PC-3 (cell line): Measurements from ENCODE around the gene FBXL13. TPM values are rescaled to one million over a fixed set of nuclear protein-coding genes. Genes with fewer than 3 reads are reported as not detected.

Source experiments
- ATAC-seq: fragments of 200-7000 bp; cut with Tn5 transposase; 2 replicates; pipeline ENCODE4 v1.9.1; 2020; ENCODE audit warnings: mild to moderate bottlenecking, moderate library complexity
- BruUV-seq: library from RNA; stranded (reverse); fragments of 400-500 nt; replicated peaks from 2 replicates; lab custom pipeline; 2021; lab: Mats Ljungman, UMichigan
- CTCF ChIA-PET: fragments of 300-600 bp; sonication (Branson Sonifier 250); formaldehyde crosslinking; loops from one replicate; lab custom pipeline; 2022; ENCODE audit warnings: antibody characterized with exemption; lab: Charles Lee
- POLR2A ChIA-PET: fragments of 300-600 bp; sonication (Branson Sonifier 250); formaldehyde crosslinking; loops from one replicate; lab custom pipeline; 2022; ENCODE audit warnings: antibody characterized with exemption; ENCODE audit not compliant: unreplicated experiment; lab: Charles Lee
- DNase-seq: peaks from one replicate; pipeline ENCODE4 v3.0.0-alpha.2; 2015
- H2AFZ ChIP-seq: fragments of 300-600 bp; sonication (generic); 2 replicates; pipeline ENCODE4 v1.6.0; 2016; ENCODE audit warnings: antibody characterized with exemption, low read length
- H3F3A ChIP-seq: fragments of 300-600 bp; sonication (generic); one replicate; pipeline ENCODE4 v1.6.0; 2017; ENCODE audit warnings: antibody characterized with exemption, low read length, control low read depth, mild to moderate bottlenecking; ENCODE audit not compliant: unreplicated experiment
- H3K27ac ChIP-seq: fragments of 300-600 bp; sonication (generic); 2 replicates; pipeline ENCODE4 v1.5.1; 2016; ENCODE audit warnings: mild to moderate bottlenecking, low read length
- H3K27me3 ChIP-seq: fragments of 300-600 bp; sonication (generic); 2 replicates; pipeline ENCODE4 v1.6.1; 2016; ENCODE audit warnings: low read length, mixed read lengths
- H3K36me3 ChIP-seq: fragments of 300-600 bp; sonication (generic); 2 replicates; pipeline ENCODE4 v1.6.1; 2016; ENCODE audit warnings: low read depth, mixed run types, low read length, mixed read lengths
- H3K4me1 ChIP-seq: fragments of 300-600 bp; sonication (generic); 2 replicates; pipeline ENCODE4 v1.5.1; 2016; ENCODE audit warnings: low read length; ENCODE audit not compliant: insufficient read depth
- H3K4me2 ChIP-seq: fragments of 300-600 bp; sonication (generic); 2 replicates; pipeline ENCODE4 v1.6.0; 2016; ENCODE audit warnings: low read length
- H3K4me3 ChIP-seq: fragments of 300-600 bp; sonication (generic); 2 replicates; pipeline ENCODE4 v1.5.1; 2016; ENCODE audit warnings: mild to moderate bottlenecking, low read length, mixed read lengths
- H3K79me2 ChIP-seq: fragments of 300-600 bp; sonication (generic); 2 replicates; pipeline ENCODE4 v1.6.1; 2017; ENCODE audit warnings: low read length, mixed read lengths
- H3K9ac ChIP-seq: fragments of 300-600 bp; sonication (generic); 2 replicates; pipeline ENCODE4 v1.6.0; 2016; ENCODE audit warnings: mild to moderate bottlenecking, low read length
- H3K9me2 ChIP-seq: fragments of 300-600 bp; sonication (generic); replicated peaks from 2 replicates; pipeline ENCODE4 v1.6.1; 2016; ENCODE audit warnings: mixed run types, low read length, mixed read lengths
- H3K9me3 ChIP-seq: fragments of 300-600 bp; sonication (generic); 2 replicates; pipeline ENCODE4 v1.6.1; 2016; ENCODE audit warnings: low read length, mixed read lengths
- H4K20me1 ChIP-seq: fragments of 300-600 bp; sonication (generic); 2 replicates; pipeline ENCODE4 v1.6.1; 2016; ENCODE audit warnings: low read length, mixed read lengths
- CTCF ChIP-seq: fragments of 300-600 bp; sonication (generic); conservative IDR thresholded peaks from 2 replicates; pipeline ENCODE4 v1.5.1; 2017; ENCODE audit warnings: antibody characterized with exemption, low read depth, mild to moderate bottlenecking, low read length
- EZH2 ChIP-seq: fragments of 300-600 bp; sonication (generic); IDR thresholded peaks from one replicate; pipeline ENCODE4 v1.6.1; 2017; ENCODE audit warnings: antibody characterized with exemption, mild to moderate bottlenecking, low read length; ENCODE audit not compliant: unreplicated experiment
- EZH2phosphoT487 ChIP-seq: fragments of 300-600 bp; sonication (generic); IDR thresholded peaks from 2 replicates; pipeline ENCODE4 v1.6.1; 2018; ENCODE audit warnings: mild to moderate bottlenecking, antibody characterized with exemption, low read length, borderline replicate concordance
- intact Hi-C: fragments of 100-400 bp; cut with micrococcal nuclease; formaldehyde crosslinking; loops from 2 replicates; pipeline ENCODE4 v1.9.0; 2023
- total RNA-seq: library from RNA; depleted of rRNA; stranded (reverse); fragments of >200 nt; gene quantifications from 2 replicates; pipeline ENCODE4 v1.2.3, GENCODE V29; 2014

Gene FBXL13
- total RNA-seq, 1 experiment from 2014 or later = 1.1 TPM

DNA sequence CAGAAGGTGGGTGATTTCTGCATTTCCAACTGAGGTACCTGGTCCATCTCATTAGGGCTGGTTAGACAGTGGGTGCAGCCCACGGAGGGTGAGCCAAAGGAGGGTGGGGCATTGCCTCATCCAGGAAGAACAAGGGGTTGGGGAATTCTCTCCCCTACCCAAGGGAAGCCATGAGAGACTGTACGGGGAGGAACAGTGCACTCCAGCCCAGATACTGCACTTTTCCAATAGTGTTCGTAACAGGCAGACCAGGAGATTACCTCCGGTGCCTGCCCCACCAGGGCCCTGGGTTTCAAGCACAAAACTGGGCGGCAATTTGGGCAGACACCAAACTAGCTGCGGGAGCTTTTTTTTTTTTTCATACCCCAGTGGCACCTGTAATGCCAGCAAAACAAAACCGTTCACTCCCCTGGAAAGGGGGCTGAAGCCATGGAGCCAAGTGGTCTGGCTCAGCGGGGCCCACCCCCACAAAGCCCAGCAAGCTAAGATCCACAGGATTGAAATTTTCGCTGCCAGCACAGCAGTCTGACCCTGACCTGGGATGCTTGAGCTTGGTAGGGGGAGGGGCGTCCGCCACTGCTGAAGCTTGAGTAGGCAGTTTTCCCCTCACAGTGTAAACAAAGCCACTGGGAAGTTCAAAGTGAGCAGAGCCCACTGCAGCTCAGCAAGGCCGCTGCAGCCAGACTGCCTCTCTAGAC is 31.6 kb upstream of the FBXL13 start:
- ChIA-PET CTCF (no interaction called here), POLR2A (no interaction called here)
- H3K36me3 ChIP-seq = peaks cover 8% of the 10 kb centered on the region
- H3K9ac ChIP-seq = no peak overlapping the region
- ATAC-seq = no peak
- H3K9me2 ChIP-seq = no peaks in the 10 kb centered on the region
- no peaks in the 10 kb centered on the region for H3K4me1 ChIP-seq
- BruUV-seq = no TSS peak
- intact Hi-C loops = no loop called here
- H3K4me2 ChIP-seq = no peak overlapping the region
- no peak overlapping the region for H3K27ac ChIP-seq
- no peak overlapping the region for H3K4me3 ChIP-seq
- H4K20me1 ChIP-seq = no peaks in the 10 kb centered on the region
- TF ChIP-seq CTCF = no peak
- H3K79me2 ChIP-seq = no peaks in the 10 kb centered on the region
- no peaks in the 10 kb centered on the region for H3K9me3 ChIP-seq
- no peaks in the 10 kb centered on the region for H3K27me3 ChIP-seq
- no peaks in the 10 kb centered on the region for H3F3A ChIP-seq
- H2AFZ ChIP-seq = no peak overlapping the region
- no peak for DNase-seq

DNA sequence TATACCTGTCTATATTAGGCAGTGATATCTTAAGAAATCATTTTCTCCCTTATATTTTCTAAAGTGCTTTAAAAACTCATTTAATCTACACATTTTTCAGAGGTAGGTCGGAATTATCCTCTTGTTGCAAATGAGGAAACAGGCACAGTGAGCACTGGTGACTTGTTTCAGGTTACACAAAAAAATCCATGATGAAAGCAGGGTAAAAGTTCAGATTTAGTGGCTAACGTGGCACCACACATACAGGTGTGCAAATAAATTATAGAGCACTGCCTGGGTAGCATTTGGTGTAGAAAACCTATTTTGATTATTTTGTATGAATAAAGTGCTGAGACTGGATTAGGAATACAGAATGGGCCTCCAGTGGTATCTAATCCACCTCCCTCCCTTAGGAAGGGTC is 26.9 kb upstream of the FBXL13 start:
- no peaks in the 10 kb centered on the region for H3K27me3 ChIP-seq
- no TSS peak for BruUV-seq
- peaks cover 10% of the 10 kb centered on the region for H3K36me3 ChIP-seq
- no peaks in the 10 kb centered on the region for H3F3A ChIP-seq
- no peak overlapping the region for H2AFZ ChIP-seq
- DNase-seq (no peak), ATAC-seq (no peak)
- H3K4me3 ChIP-seq = no peak overlapping the region
- ChIA-PET POLR2A (no interaction called here), CTCF (no interaction called here)
- TF ChIP-seq CTCF (no peak), EZH2 (no peak), EZH2phosphoT487 (no peak)
- no peaks in the 10 kb centered on the region for H3K9me3 ChIP-seq
- H4K20me1 ChIP-seq = no peaks in the 10 kb centered on the region
- no peak overlapping the region for H3K9ac ChIP-seq
- no peak overlapping the region for H3K4me2 ChIP-seq
- no peaks in the 10 kb centered on the region for H3K4me1 ChIP-seq
- H3K9me2 ChIP-seq = no peaks in the 10 kb centered on the region
- H3K27ac ChIP-seq = no peak overlapping the region
- no peaks in the 10 kb centered on the region for H3K79me2 ChIP-seq
- intact Hi-C loops = no loop called here

- ChIA-PET CTCF (no interaction called here), POLR2A (no interaction called here)
- Histone ChIP-seq H3K36me3 (peaks cover 10% of the 10 kb centered on the region), H2AFZ (no peak overlapping the region), H3F3A (no peaks in the 10 kb centered on the region), H3K4me3 (no peak overlapping the region), H3K4me1 (no peaks in the 10 kb centered on the region), H3K27ac (no peak overlapping the region), H3K9me2 (no peaks in the 10 kb centered on the region), H3K79me2 (no peaks in the 10 kb centered on the region), H4K20me1 (no peaks in the 10 kb centered on the region), H3K4me2 (no peak overlapping the region), H3K9ac (no peak overlapping the region), H3K9me3 (no peaks in the 10 kb centered on the region), H3K27me3 (no peaks in the 10 kb centered on the region)
- DNase-seq = no peak
- intact Hi-C loops = no loop called here
- no peak for TF ChIP-seq EZH2
- TF ChIP-seq EZH2phosphoT487 = no peak
- TF ChIP-seq CTCF = no peak
- BruUV-seq = no TSS peak
- ATAC-seq = no peak
These were observed 25.8 kb upstream of the FBXL13 start for GRCh38 chr7:103100348-103100747.
